Fibroblast of skin of left quadriceps (primary cell): ENCODE data around the gene PROX2.
A peak's percentile ranks its signal among the peaks of the same experiment; 100 is the strongest.

Experiments
- DNase-seq, 2 experiments: peaks; one replicate each; pipeline ENCODE4 v3.0.0-alpha.2; 2013; ENCODE audit warnings: low read depth in 2 of 2

The PROX2 gene

DNA sequence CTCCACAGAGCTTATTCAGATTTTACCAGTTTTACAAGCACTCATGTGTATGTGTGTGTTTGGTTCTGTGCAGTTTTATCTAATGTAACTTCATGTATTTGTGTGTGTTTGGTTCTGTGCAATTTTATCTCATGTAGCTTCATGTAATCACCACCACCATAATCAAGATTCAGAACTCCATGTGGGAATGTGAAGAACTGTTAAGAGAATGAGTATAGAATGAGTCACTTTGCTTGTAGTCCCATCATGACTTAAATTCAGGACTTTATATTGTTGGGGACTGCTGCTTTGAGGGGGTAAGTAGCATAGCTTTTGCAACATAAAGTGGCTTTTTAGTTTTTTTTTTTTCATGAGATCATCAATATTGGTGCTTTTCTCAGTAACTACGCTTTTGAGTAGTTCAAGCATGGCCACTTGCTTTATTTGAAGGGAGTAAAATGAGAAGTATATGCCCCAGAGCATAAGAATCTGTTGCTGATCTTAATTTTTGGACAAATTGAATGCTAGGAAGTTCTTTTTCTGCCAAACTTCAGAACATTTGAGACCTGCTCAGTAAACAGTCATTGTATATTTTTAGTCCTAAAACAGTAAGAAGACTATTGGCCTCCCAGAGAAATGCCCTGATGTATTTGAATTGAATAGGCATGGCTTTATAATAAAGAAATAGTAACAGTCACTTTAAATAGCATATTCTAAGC lies 28.8 kb downstream of the PROX2 start:
- DNase-seq, result peak in 1 of 2 experiments; percentile 43

DNA sequence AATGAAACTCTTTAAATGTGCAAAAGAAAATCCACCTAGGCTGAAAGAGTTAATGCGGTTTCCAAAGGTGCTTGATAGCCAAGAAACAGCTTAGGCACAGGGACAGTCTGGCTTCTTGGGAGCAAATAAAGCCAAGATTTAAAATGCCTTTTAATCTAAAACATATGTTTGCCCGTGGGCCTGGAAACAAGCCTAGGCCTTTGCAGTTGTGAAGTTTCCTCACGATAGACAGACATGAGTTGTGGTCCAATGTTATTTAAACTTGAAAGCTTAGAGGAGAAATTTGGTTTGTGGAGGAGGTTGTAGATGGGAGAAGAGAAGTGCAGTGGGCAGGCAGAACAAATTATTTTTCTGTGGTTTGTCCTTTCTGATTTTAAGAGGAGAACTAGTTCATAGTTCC lies 29.8 kb downstream of the PROX2 start:
- DNase-seq, result peak; percentile 77 to 80

DNA sequence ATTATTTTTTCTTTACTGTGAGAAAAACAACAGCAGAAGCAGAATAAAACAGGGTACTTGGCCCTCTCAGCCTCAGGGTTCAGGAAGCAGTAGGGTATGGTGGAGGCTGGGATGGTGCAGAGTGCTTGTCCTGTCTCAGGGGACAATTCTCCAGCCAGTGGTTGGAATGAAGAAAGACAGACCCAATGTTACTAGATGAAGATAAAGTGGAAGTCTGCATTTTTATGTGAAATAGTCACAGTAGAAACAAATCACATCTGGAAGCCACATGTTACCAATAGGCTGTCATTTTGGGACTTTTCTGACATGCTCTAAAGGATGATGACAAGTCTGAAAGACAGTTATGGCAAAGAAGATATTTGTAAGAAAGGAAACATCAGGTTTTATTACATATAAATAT lies 32.3 kb downstream of the PROX2 start:
- DNase-seq, result peak; percentile 80 to 81

DNA sequence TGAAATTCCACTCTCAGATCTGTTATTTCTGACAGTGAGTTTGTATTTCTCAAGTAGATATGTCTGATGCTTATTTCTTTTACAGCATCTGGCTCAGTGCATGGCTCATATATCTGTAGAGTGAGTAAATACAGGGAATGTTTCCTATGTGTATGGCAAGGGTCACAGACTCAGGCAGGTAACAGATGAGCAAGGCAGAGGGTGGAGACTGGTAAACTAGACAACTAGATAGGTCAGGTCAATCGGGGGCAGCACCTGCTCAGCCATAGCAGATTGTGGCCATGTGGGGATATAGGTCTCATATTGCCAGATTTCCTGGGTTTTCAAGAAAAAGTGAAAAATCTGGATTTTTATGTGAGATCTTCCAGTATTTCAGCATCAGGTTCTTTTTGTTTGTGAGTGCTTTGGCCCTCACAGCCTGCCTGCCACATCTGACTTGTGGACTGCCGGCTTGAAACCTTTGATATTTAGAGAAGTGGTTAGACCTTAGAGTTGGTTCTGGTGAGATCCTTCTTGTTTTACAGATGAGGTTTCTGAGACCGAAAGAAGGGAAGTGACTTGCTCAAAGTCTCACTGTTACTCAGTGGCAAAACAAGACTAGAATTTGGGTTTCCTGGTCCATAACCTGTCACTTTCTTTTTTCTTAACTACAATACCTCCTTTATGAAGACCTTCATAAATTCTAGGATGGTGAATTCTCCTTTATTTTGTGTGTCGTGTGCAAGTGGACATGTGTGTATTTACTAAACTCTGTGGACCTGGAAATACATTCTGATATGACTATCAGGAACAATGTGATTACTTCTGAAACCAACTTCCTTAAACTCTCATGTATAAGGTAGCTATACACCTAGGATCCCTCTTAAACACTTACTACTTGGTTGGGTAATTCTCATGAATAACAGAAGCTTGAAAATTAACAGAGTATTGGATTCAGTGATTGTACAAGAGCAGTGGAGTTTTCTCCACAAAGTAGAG lies 34.4 kb downstream of the PROX2 start:
- DNase-seq, result no peak

DNA sequence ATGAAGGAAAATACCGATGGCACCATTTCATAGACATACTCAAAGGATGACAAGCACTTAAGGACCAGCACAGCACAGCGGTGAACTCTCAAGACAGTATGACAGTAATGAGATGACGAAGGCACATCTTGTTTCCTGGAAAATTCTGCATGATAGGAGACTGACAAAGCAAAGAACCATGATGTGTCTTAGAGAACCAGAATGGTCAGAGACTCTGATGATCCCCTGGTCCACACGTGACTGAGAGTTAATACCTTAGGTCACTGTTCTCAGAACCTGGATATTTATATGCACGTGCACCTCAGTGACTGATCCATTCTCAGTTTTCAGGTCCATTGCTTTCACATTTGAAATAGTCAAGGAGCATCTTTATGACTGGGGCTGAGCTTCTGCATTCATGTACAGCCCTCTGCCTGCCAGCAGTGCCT lies 35.3 kb downstream of the PROX2 start:
- no peak for DNase-seq

DNA sequence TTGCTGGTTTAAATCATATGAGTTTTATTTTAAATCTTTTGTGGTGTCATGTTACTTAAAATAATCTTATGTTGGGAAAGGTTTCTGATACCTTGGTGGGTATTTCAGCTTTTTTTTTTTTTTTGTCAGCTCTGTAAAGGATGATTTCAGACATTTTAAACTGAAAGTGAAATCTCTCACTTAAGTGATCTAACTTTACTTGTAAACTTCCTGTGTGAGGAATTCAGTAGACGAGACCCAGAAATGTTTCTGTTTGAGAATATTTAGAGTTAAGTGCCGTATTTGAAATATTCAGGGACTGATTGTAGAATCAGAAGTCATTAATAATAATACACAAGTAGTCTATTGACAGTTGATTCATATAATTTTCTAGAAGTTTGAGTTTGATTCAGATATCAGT lies 37.8 kb downstream of the PROX2 start:
- no peak for DNase-seq

DNA sequence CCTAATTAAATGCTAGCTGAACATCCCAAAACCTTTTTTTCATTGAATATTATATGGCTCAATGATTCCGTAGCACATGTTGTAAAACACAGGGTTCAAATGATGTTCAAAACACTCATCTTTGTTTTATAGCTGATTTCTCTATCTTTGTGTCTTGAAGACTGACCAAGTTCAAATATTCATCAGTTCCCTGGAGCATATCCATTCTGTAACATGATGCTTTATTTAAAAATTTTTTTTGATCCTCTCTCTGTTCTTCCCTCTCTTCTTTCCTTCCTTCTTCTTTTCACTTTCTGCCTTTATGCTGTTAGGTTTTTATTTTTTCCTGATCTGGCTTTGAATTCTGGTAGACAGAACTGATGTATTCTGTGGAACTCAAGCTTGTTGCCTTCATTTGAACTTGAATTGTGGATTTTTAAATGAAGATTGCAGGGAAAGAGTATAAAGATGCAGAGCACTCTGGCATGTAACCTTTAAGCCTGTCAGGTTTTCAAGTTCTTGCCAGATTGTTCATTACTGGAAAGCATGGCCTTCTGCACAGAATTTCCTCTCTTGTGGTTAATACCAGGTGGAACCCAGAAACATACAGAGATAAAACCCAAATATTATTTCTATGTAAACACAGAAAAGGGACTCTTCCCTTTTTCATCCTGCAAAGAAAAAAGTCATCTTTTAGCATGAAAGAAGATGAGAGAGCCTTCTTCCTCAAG lies 39.5 kb downstream of the PROX2 start:
- DNase-seq, result no peak

DNA sequence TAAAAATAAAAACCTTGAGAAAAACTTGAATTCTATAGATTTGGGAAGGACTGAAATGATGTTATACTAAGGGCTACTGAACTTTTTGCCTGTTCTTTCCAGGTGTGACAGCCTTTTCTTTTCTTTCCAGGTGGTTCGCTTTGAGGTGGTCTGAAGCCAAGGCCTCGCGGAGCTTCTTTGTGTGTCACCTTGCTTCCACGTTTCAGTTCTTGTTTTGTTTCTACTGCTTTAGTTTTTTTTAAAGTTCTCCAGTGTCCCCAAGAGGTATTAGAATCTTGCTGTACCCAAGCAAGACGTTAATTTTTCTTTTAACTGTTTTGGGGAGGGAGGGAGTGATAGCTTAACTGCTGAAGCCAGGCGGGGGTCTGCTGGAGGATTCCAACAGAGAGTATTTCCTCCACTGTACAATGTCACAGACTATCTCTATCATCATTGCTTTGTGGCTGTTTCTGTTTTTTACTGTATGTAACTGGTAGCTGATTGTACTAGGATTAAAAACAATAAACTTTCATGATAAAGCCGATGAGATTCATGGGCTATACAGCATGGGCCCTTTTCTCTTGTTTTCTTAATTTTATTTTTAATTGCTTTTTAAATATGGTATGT lies 40.2 kb downstream of the PROX2 start:
- DNase-seq, result no peak

DNA sequence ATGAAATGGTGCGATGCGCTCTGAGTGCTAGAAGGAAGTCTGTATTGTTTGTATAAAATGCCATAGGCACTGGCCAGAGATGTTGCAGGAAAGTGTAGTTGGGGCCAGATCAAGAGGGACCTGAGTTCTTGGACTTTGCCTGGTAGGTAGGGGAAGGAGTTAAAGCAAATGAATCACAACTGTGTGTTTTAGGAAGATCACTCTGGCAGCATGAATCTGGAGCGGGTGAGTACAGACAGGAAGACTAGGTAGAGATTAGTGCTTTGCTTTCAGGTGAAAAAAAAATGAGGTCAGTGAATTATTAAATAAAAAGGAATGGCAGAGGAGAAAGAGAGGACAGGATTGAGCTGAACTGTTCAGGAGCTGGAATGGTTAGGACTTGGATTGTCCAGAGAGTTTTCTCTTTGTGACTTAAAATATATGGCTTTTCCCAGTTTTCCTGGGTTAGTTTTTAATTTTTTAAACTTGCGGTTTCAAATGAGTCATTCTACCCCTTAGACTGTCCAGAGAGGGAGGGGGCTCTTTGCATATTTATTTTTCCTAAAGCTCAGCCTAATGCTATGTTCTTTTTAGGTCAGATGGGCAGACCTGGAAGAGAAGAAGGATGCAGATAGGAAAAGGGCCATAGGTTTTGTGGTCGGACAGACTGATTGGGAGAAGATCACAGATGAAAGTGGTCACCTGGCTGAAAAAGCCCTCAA lies 41.1 kb downstream of the PROX2 start:
- no peak for DNase-seq

DNA sequence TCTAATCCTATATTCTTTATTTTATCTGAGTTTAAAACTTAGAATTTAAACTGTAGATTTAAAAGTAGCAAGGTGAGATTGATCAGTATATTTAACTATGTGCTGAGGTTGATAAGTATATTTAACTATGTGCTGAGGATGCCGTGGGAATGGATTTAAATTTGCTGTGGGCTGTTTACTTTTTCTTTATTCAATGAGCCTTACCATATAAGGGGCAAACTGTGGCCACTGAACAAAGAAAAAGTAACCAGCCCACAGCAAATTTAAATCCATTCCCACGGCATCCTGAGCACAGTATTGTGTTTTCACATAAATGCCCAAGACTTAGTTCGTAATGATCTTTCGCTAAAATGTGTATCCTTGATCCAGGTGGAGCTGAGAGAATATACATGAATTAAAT lies 43.1 kb downstream of the PROX2 start:
- no peak for DNase-seq

DNA sequence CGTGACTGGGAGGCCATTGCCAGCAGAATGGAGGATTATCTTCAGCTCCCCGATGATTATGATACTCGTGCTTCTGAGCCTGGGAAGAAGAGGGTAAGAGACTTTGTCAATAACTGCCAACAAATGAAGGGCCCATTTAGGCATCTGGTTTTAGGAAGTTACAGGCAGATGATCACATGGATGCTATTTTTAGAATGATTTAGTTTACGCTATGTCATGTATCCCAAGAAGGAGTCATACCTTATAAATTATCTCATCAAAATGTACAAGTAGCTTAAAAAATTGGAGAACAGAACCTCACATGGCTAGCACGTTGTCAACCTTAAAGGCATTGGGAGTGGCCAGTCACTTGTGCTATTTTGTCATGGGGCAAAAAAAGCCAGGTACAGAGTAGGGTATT lies 46.7 kb downstream of the PROX2 start:
- no peak for DNase-seq

DNA sequence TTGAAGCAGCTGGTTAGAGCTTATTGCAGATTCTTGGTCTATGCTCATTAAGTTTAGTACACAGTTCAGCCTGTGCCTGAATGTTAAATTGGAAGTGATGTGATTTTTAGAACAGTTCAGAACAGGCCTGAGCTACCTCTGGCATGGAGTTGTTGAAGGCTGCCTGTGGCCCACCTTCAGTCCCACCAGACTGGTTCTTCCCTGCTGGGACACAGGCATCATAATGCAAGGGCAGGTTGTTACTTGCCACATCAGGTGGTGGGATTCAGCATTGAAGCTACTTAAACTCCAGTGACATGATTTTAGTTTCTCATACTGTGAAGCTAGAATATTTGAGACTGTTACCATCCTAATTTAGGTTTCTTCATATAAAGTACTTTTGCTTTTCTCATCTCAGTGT lies 49.4 kb downstream of the PROX2 start:
- DNase-seq, result no peak
